Measurements from ENCODE around the gene SPEF2.

Gene SPEF2

GRCh38 chr5:35754481-35754880 lies 136.8 kb downstream of the SPEF2 start:
- Histone ChIP-seq H3K9me3 (ENCODE audit: low read length) (no peaks in the 10 kb centered on the region), H3K79me2 (ENCODE audit: insufficient read depth, low read length) (no peaks in the 10 kb centered on the region), H3K4me1 (ENCODE audit: insufficient read depth, low read length, severe bottlenecking) (peaks cover 6% of the 10 kb centered on the region), H3K4me3 (ENCODE audit: low read depth, low read length, poor library complexity, severe bottlenecking) (no peak overlapping the region), H3K9ac (ENCODE audit: low read length) (no peak overlapping the region), H3K36me3 (ENCODE audit: insufficient read depth, low read length) (no peaks in the 10 kb centered on the region), H3K9me2 (ENCODE audit: low read depth, low read length) (no peaks in the 10 kb centered on the region), H3K4me2 (ENCODE audit: low read length) (no peak overlapping the region), H3F3A (ENCODE audit: insufficient read depth, low read length) (no peaks in the 10 kb centered on the region), H2AFZ (ENCODE audit: low read length) (no peak overlapping the region), H3K27ac (ENCODE audit: low read depth, low read length, poor library complexity, severe bottlenecking) (no peak overlapping the region), H4K20me1 (ENCODE audit: insufficient read depth, low read length) (no peaks in the 10 kb centered on the region), H3K27me3 (ENCODE audit: insufficient read depth, low read length) (no peaks in the 10 kb centered on the region)
- TF ChIP-seq, protein P1, sequence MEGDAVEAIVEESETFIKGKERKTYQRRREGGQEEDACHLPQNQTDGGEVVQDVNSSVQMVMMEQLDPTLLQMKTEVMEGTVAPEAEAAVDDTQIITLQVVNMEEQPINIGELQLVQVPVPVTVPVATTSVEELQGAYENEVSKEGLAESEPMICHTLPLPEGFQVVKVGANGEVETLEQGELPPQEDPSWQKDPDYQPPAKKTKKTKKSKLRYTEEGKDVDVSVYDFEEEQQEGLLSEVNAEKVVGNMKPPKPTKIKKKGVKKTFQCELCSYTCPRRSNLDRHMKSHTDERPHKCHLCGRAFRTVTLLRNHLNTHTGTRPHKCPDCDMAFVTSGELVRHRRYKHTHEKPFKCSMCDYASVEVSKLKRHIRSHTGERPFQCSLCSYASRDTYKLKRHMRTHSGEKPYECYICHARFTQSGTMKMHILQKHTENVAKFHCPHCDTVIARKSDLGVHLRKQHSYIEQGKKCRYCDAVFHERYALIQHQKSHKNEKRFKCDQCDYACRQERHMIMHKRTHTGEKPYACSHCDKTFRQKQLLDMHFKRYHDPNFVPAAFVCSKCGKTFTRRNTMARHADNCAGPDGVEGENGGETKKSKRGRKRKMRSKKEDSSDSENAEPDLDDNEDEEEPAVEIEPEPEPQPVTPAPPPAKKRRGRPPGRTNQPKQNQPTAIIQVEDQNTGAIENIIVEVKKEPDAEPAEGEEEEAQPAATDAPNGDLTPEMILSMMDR (IDR thresholded peaks at IDR 0.05; ENCODE audit: low read length): no peak
- no peak for TF ChIP-seq EZH2 (IDR thresholded peaks at IDR 0.05; ENCODE audit: borderline replicate concordance, low read length)

GRCh38 chr5:35755966-35756365 lies 138.3 kb downstream of the SPEF2 start:
- no peaks in the 10 kb centered on the region for H3F3A ChIP-seq (ENCODE audit: insufficient read depth, low read length)
- H4K20me1 ChIP-seq (ENCODE audit: insufficient read depth, low read length): no peaks in the 10 kb centered on the region
- no peaks in the 10 kb centered on the region for H3K9me3 ChIP-seq (ENCODE audit: low read length)
- TF ChIP-seq EZH2 (IDR thresholded peaks at IDR 0.05; ENCODE audit: borderline replicate concordance, low read length): no peak
- TF ChIP-seq, protein P1 (IDR thresholded peaks at IDR 0.05; ENCODE audit: low read length): no peak
- no peaks in the 10 kb centered on the region for H3K9me2 ChIP-seq (ENCODE audit: low read depth, low read length)
- no peaks in the 10 kb centered on the region for H3K27me3 ChIP-seq (ENCODE audit: insufficient read depth, low read length)
- no peaks in the 10 kb centered on the region for H3K79me2 ChIP-seq (ENCODE audit: insufficient read depth, low read length)
- H3K27ac ChIP-seq (ENCODE audit: low read depth, low read length, poor library complexity, severe bottlenecking): no peak overlapping the region
- H3K4me1 ChIP-seq (ENCODE audit: insufficient read depth, low read length, severe bottlenecking): peaks cover 6% of the 10 kb centered on the region
- no peak overlapping the region for H2AFZ ChIP-seq (ENCODE audit: low read length)
- no peak overlapping the region for H3K4me2 ChIP-seq (ENCODE audit: low read length)
- H3K36me3 ChIP-seq (ENCODE audit: insufficient read depth, low read length): no peaks in the 10 kb centered on the region
- H3K9ac ChIP-seq (ENCODE audit: low read length): no peak overlapping the region
- no peak overlapping the region for H3K4me3 ChIP-seq (ENCODE audit: low read depth, low read length, poor library complexity, severe bottlenecking)

GRCh38 chr5:35758151-35758724 lies 140.6 kb downstream of the SPEF2 start:
- Histone ChIP-seq H3K4me3 (ENCODE audit: low read depth, low read length, poor library complexity, severe bottlenecking) (no peak overlapping the region), H3K36me3 (ENCODE audit: insufficient read depth, low read length) (no peaks in the 10 kb centered on the region), H3F3A (ENCODE audit: insufficient read depth, low read length) (no peaks in the 10 kb centered on the region), H3K27ac (ENCODE audit: low read depth, low read length, poor library complexity, severe bottlenecking) (no peak overlapping the region), H3K4me1 (ENCODE audit: insufficient read depth, low read length, severe bottlenecking) (peaks cover 6% of the 10 kb centered on the region), H2AFZ (ENCODE audit: low read length) (no peak overlapping the region), H3K79me2 (ENCODE audit: insufficient read depth, low read length) (no peaks in the 10 kb centered on the region), H4K20me1 (ENCODE audit: insufficient read depth, low read length) (no peaks in the 10 kb centered on the region), H3K9ac (ENCODE audit: low read length) (no peak overlapping the region), H3K9me3 (ENCODE audit: low read length) (no peaks in the 10 kb centered on the region), H3K4me2 (ENCODE audit: low read length) (no peak overlapping the region), H3K27me3 (ENCODE audit: insufficient read depth, low read length) (no peaks in the 10 kb centered on the region), H3K9me2 (ENCODE audit: low read depth, low read length) (no peaks in the 10 kb centered on the region)
- TF ChIP-seq, protein P1 (IDR thresholded peaks at IDR 0.05; ENCODE audit: low read length): no peak
- no peak for TF ChIP-seq EZH2 (IDR thresholded peaks at IDR 0.05; ENCODE audit: borderline replicate concordance, low read length)
